ENCODE results near the gene MOB1A. TPM values are rescaled to one million over a fixed set of nuclear protein-coding genes. Genes with fewer than 3 reads are reported as not detected.

Gene MOB1A
- total and polyA plus RNA-seq, 10 of the 15 experiments (the other 5 are each of a cell fraction or from before 2014, with no cell fraction given), result 41.2 to 232 (median 172) TPM

DNA sequence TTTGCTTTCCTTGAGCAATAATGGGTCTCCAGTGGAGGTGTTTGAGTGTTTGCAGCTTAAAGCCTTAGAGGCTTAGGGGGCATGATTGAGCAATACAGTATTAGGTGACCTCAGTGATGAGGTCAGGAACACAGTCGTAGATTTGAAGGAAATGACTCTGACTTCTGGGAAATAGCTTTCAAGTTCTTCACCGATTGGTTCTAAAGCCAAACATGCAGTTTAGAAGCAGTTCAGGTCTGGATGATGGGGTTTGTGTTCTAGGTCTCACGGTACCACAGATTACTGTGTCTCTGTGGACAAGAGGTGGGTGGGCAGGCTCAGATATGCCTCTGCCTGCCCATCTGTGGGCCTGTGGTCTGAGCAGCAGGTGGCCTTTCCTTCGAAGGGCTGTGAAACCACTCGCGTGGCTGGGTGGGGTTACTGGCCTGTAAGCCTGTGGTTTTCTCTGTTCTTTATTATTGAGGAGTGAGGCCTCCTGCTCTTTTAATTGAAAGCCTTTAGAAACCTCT is 27.6 kb upstream of the MOB1A start (continued):
- TF ChIP-seq, protein P1, sequence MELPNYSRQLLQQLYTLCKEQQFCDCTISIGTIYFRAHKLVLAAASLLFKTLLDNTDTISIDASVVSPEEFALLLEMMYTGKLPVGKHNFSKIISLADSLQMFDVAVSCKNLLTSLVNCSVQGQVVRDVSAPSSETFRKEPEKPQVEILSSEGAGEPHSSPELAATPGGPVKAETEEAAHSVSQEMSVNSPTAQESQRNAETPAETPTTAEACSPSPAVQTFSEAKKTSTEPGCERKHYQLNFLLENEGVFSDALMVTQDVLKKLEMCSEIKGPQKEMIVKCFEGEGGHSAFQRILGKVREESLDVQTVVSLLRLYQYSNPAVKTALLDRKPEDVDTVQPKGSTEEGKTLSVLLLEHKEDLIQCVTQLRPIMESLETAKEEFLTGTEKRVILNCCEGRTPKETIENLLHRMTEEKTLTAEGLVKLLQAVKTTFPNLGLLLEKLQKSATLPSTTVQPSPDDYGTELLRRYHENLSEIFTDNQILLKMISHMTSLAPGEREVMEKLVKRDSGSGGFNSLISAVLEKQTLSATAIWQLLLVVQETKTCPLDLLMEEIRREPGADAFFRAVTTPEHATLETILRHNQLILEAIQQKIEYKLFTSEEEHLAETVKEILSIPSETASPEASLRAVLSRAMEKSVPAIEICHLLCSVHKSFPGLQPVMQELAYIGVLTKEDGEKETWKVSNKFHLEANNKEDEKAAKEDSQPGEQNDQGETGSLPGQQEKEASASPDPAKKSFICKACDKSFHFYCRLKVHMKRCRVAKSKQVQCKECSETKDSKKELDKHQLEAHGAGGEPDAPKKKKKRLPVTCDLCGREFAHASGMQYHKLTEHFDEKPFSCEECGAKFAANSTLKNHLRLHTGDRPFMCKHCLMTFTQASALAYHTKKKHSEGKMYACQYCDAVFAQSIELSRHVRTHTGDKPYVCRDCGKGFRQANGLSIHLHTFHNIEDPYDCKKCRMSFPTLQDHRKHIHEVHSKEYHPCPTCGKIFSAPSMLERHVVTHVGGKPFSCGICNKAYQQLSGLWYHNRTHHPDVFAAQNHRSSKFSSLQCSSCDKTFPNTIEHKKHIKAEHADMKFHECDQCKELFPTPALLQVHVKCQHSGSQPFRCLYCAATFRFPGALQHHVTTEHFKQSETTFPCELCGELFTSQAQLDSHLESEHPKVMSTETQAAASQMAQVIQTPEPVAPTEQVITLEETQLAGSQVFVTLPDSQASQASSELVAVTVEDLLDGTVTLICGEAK (IDR thresholded peaks at IDR 0.05; ENCODE audit: borderline replicate concordance), result no peak
- no peak for TF ChIP-seq ZNF217 (IDR thresholded peaks at IDR 0.05)
- TF ChIP-seq NFYA (IDR thresholded peaks at IDR 0.05; ENCODE audit: borderline replicate concordance, low read depth, low read length), result no peak
- TF ChIP-seq, protein P2, sequence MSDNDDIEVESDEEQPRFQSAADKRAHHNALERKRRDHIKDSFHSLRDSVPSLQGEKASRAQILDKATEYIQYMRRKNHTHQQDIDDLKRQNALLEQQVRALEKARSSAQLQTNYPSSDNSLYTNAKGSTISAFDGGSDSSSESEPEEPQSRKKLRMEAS (IDR thresholded peaks at IDR 0.05; ENCODE audit: low read depth, low read length), result peak; percentile 80; the same call in 1 of the 2 replicates
- no peak for TF ChIP-seq NFXL1 (IDR thresholded peaks at IDR 0.05; ENCODE audit: borderline replicate concordance)
- TF ChIP-seq, protein P3, sequence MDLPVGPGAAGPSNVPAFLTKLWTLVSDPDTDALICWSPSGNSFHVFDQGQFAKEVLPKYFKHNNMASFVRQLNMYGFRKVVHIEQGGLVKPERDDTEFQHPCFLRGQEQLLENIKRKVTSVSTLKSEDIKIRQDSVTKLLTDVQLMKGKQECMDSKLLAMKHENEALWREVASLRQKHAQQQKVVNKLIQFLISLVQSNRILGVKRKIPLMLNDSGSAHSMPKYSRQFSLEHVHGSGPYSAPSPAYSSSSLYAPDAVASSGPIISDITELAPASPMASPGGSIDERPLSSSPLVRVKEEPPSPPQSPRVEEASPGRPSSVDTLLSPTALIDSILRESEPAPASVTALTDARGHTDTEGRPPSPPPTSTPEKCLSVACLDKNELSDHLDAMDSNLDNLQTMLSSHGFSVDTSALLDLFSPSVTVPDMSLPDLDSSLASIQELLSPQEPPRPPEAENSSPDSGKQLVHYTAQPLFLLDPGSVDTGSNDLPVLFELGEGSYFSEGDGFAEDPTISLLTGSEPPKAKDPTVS (IDR thresholded peaks at IDR 0.05; ENCODE audit: low read depth, low read length), result no peak
- no peak for TF ChIP-seq PAX8 (IDR thresholded peaks at IDR 0.05)
- TF ChIP-seq, protein P4, sequence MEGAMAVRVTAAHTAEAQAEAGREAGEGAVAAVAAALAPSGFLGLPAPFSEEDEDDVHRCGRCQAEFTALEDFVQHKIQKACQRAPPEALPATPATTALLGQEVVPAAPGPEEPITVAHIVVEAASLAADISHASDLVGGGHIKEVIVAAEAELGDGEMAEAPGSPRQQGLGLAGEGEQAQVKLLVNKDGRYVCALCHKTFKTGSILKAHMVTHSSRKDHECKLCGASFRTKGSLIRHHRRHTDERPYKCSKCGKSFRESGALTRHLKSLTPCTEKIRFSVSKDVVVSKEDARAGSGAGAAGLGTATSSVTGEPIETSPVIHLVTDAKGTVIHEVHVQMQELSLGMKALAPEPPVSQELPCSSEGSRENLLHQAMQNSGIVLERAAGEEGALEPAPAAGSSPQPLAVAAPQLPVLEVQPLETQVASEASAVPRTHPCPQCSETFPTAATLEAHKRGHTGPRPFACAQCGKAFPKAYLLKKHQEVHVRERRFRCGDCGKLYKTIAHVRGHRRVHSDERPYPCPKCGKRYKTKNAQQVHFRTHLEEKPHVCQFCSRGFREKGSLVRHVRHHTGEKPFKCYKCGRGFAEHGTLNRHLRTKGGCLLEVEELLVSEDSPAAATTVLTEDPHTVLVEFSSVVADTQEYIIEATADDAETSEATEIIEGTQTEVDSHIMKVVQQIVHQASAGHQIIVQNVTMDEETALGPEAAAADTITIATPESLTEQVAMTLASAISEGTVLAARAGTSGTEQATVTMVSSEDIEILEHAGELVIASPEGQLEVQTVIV (IDR thresholded peaks at IDR 0.05; ENCODE audit: borderline replicate concordance, partially characterized antibody), result no peak
- TF ChIP-seq, protein P5, sequence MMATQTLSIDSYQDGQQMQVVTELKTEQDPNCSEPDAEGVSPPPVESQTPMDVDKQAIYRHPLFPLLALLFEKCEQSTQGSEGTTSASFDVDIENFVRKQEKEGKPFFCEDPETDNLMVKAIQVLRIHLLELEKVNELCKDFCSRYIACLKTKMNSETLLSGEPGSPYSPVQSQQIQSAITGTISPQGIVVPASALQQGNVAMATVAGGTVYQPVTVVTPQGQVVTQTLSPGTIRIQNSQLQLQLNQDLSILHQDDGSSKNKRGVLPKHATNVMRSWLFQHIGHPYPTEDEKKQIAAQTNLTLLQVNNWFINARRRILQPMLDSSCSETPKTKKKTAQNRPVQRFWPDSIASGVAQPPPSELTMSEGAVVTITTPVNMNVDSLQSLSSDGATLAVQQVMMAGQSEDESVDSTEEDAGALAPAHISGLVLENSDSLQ (IDR thresholded peaks at IDR 0.05), result peak; percentile 36; the same call in 1 of the 2 replicates
- TF ChIP-seq TCF12 (IDR thresholded peaks at IDR 0.05; ENCODE audit: low read depth, low read length), result peak; percentile 96
- 0 out of 2 replicates have a peak, but pooled peaks have one; percentile 27 for TF ChIP-seq RB1 (IDR thresholded peaks at IDR 0.05; ENCODE audit: borderline replicate concordance)
- TF ChIP-seq SUZ12 (IDR thresholded peaks at IDR 0.05; ENCODE audit: unreplicated experiment), result no peak
- peak; percentile 74 for TF ChIP-seq CREM (IDR thresholded peaks at IDR 0.05; ENCODE audit: low read depth)
- TF ChIP-seq, protein P6, sequence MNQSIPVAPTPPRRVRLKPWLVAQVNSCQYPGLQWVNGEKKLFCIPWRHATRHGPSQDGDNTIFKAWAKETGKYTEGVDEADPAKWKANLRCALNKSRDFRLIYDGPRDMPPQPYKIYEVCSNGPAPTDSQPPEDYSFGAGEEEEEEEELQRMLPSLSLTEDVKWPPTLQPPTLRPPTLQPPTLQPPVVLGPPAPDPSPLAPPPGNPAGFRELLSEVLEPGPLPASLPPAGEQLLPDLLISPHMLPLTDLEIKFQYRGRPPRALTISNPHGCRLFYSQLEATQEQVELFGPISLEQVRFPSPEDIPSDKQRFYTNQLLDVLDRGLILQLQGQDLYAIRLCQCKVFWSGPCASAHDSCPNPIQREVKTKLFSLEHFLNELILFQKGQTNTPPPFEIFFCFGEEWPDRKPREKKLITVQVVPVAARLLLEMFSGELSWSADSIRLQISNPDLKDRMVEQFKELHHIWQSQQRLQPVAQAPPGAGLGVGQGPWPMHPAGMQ (IDR thresholded peaks at IDR 0.05; ENCODE audit: borderline replicate concordance), result no peak
- TF ChIP-seq MXI1 (IDR thresholded peaks at IDR 0.05; ENCODE audit: low read depth, low read length), result no peak
- TF ChIP-seq ETV6 (conservative IDR thresholded peaks at IDR 0.05 in 1 of 2, IDR thresholded peaks at IDR 0.05 in 1 of 2; ENCODE audit: borderline replicate concordance in 1 of 2, low read depth in 1 of 2), result 0 out of 4 replicates have a peak, but pooled peaks of 1 of the 2 experiments have one; percentile 19
- TF ChIP-seq, protein P7, sequence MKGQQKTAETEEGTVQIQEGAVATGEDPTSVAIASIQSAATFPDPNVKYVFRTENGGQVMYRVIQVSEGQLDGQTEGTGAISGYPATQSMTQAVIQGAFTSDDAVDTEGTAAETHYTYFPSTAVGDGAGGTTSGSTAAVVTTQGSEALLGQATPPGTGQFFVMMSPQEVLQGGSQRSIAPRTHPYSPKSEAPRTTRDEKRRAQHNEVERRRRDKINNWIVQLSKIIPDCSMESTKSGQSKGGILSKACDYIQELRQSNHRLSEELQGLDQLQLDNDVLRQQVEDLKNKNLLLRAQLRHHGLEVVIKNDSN (IDR thresholded peaks at IDR 0.05; ENCODE audit: borderline replicate concordance, extremely low read length, insufficient read depth, low read depth, low read length), result no peak

All from GM12878 (cell line).